HepG2 (cell line): Measurements from ENCODE around the gene CSNK1D. TPM values are rescaled to one million over a fixed set of nuclear protein-coding genes. Genes with fewer than 3 reads are reported as not detected.

Source experiments
- ATAC-seq: fragments of 200-7000 bp; cut with Tn5 transposase; 3 replicates; pipeline ENCODE4 v1.9.1; 2020; ENCODE audit warnings: mild to moderate bottlenecking, moderate library complexity
- BruUV-seq: library from RNA; stranded (reverse); fragments of 400-500 nt; replicated peaks from 2 replicates; lab custom pipeline; 2021; lab: Mats Ljungman, UMichigan
- CTCF ChIA-PET: fragments of 300-600 bp; formaldehyde crosslinking; extraction: SDS; loops from one replicate; lab custom pipeline; 2021; ENCODE audit warnings: low total read pairs, inconsistent platforms, low intra/inter-chr PET ratio; lab: Yijun Ruan, JAX
- POLR2A ChIA-PET: fragments of 350-600 bp; sonication (Branson Sonifier 250); formaldehyde crosslinking; loops from one replicate; lab custom pipeline; 2020; ENCODE audit warnings: antibody characterized with exemption, inconsistent platforms; lab: Yijun Ruan, JAX
- DNase-seq: peaks from one replicate; pipeline ENCODE4 v3.0.0-alpha.2; 2015; ENCODE audit warnings: low spot score
- FAIRE-seq: peaks from 3 replicates; lab custom pipeline; 2011; peaks lifted over from hg19 to GRCh38; lab: Jason Lieb, UNC
- H2AFZ ChIP-seq: one replicate; pipeline ENCODE4 v1.6.1; 2011; ENCODE audit warnings: low read length, inconsistent platforms
- H3K27ac ChIP-seq: fragments of 300-600 bp; 3 replicates; pipeline ENCODE4 v1.8.0; 2011; ENCODE audit warnings: mixed run types, mild to moderate bottlenecking, mixed read lengths, low read length, inconsistent platforms; ENCODE audit not compliant: insufficient read depth; ENCODE audit errors: extremely low read length
- H3K27me3 ChIP-seq, 2 experiments: fragments of 200-600 bp in 1 of 2; 2 replicates in 1 of 2; 3 replicates in 1 of 2; pipeline versions ENCODE4 v1.6.0 to v1.8.0; 2011; ENCODE audit warnings: low read length in 2 of 2, mild to moderate bottlenecking in 2 of 2, moderate library complexity in 2 of 2, inconsistent platforms in 1 of 2; ENCODE audit not compliant: insufficient read depth in 2 of 2, control insufficient read depth in 1 of 2
- H3K36me3 ChIP-seq, 2 experiments: fragments of 200-600 bp in 1 of 2; replicated peaks in 1 of 2; 2 replicates in 1 of 2; 3 replicates in 1 of 2; pipeline versions ENCODE4 v1.5.1 to v1.8.0; 2011; ENCODE audit warnings: low read length in 2 of 2, inconsistent platforms in 1 of 2; ENCODE audit not compliant: insufficient read depth in 2 of 2, control insufficient read depth in 1 of 2
- H3K4me1 ChIP-seq: 2 replicates; pipeline ENCODE4 v1.5.1; 2012; ENCODE audit warnings: low read length, inconsistent platforms; ENCODE audit not compliant: insufficient read depth
- H3K4me2 ChIP-seq: 2 replicates; pipeline ENCODE4 v1.6.0; 2011; ENCODE audit warnings: low read depth, low read length, inconsistent platforms
- H3K4me3 ChIP-seq, 3 experiments: fragments of 200-600 bp in 1 of 3; sonication (generic), shearing (Covaris generic) in 1 of 3; replicated peaks in 1 of 3; 2 replicates each; pipeline ENCODE4 v1.5.1; 2011 to 2016; ENCODE audit warnings: low read length in 3 of 3, inconsistent platforms in 2 of 3, low read depth in 2 of 3, mild to moderate bottlenecking in 2 of 3, control low read depth in 1 of 3, mixed read lengths in 1 of 3; ENCODE audit not compliant: insufficient read depth in 1 of 3
- H3K79me2 ChIP-seq: one replicate; pipeline ENCODE4 v1.6.1; 2011; ENCODE audit warnings: low read length, inconsistent platforms; ENCODE audit not compliant: insufficient read depth
- H3K9ac ChIP-seq: 2 replicates; pipeline ENCODE4 v1.6.0; 2011; ENCODE audit warnings: mild to moderate bottlenecking, low read depth, low read length, inconsistent platforms; ENCODE audit not compliant: insufficient read depth
- H3K9me3 ChIP-seq: 2 replicates; pipeline ENCODE4 v1.5.1; 2012; ENCODE audit warnings: mild to moderate bottlenecking, low read length
- H4K20me1 ChIP-seq: 2 replicates; pipeline ENCODE4 v1.6.0; 2011; ENCODE audit warnings: inconsistent platforms, mild to moderate bottlenecking, low read length, moderate library complexity; ENCODE audit not compliant: insufficient read depth
- GPN1 ChIP-seq: sonication (generic); formaldehyde crosslinking; IDR thresholded peaks from 2 replicates; pipeline ENCODE4 v1.5.1; 2020; ENCODE audit warnings: missing genetic modification reagents, borderline replicate concordance
- HHEX ChIP-seq: IDR thresholded peaks from 2 replicates; pipeline ENCODE4 v1.6.1; 2016; ENCODE audit warnings: control low read depth
- IRX3 ChIP-seq: sonication (generic); formaldehyde crosslinking; IDR thresholded peaks from 2 replicates; pipeline ENCODE4 v1.8.1; 2023; ENCODE audit warnings: mild to moderate bottlenecking, low read depth, missing genetic modification reagents, borderline replicate concordance
- JARID2 ChIP-seq: sonication (generic); formaldehyde crosslinking; IDR thresholded peaks from 2 replicates; pipeline ENCODE4 v1.8.1; 2023; ENCODE audit warnings: missing genetic modification reagents, inconsistent platforms; ENCODE audit not compliant: insufficient replicate concordance
- KMT2B ChIP-seq: IDR thresholded peaks from 2 replicates; pipeline ENCODE4 v1.6.1; 2016; ENCODE audit warnings: missing genetic modification reagents, missing compliant biosample characterization
- POLR2AphosphoS5 ChIP-seq: IDR thresholded peaks from 2 replicates; pipeline ENCODE4 v1.6.1; 2012; ENCODE audit warnings: low read depth, low read length
- TCF7 ChIP-seq: sonication (generic); IDR thresholded peaks from 2 replicates; pipeline ENCODE4 v1.6.1; 2016; ENCODE audit warnings: antibody characterized with exemption, low read depth
- ZNF546 ChIP-seq: sonication (generic); formaldehyde crosslinking; conservative IDR thresholded peaks from 2 replicates; pipeline ENCODE4 v1.8.1; 2023; ENCODE audit warnings: mild to moderate bottlenecking, missing genetic modification reagents
- ZNF75D ChIP-seq: sonication (generic); formaldehyde crosslinking; IDR thresholded peaks from 2 replicates; pipeline ENCODE4 v1.8.1; 2023; ENCODE audit warnings: missing genetic modification reagents, mild to moderate bottlenecking, borderline replicate concordance
- ZNF775 ChIP-seq: sonication (generic); formaldehyde crosslinking; IDR thresholded peaks from 2 replicates; pipeline ENCODE4 v1.4.0; 2020; ENCODE audit warnings: missing genetic modification reagents, mild to moderate bottlenecking, moderate library complexity, borderline replicate concordance
- ZNF841 ChIP-seq: sonication (generic); formaldehyde crosslinking; IDR thresholded peaks from 2 replicates; pipeline ENCODE4 v1.8.1; 2023; ENCODE audit warnings: missing genetic modification reagents, borderline replicate concordance
- ZSCAN20 ChIP-seq: sonication (generic); formaldehyde crosslinking; IDR thresholded peaks from 2 replicates; pipeline ENCODE4 v1.4.0; 2020; ENCODE audit warnings: missing genetic modification reagents, mild to moderate bottlenecking, borderline replicate concordance
- WGBS: methylation state at CpG from one replicate; pipeline ENCODE4 v1.1.6; 2017; ENCODE audit warnings: low lambda C conversion rate; 5-methylcytosine and 5-hydroxymethylcytosine counted together
- in situ Hi-C: cut with HindIII; loops from 2 replicates; pipeline ENCODE4 v1.10.0; 2017; ENCODE audit warnings: low pct_unique_long_range_greater_than_20kb; ENCODE audit not compliant: extremely low pct_ligation_motif_present
- intact Hi-C: fragments of 100-400 bp; cut with micrococcal nuclease; formaldehyde crosslinking; loops from one replicate; pipeline ENCODE4 v1.10.0; 2022; ENCODE audit not compliant: unreplicated experiment
- polyA plus RNA-seq, 8 experiments: library from polyadenylated mRNA; depleted of rRNA in 3 of 8; stranded (reverse) in 7 of 8; unstranded in 1 of 8; fragments of >200 nt; fragmentation: Illumina TruSeq in 4 of 8; extraction: Trizol in 4 of 8; gene quantifications; 2 replicates each; pipeline versions ENCODE4 v1.2.1 to v1.2.3, GENCODE V29; 2011 to 2016; ENCODE audit warnings: low read depth in 4 of 8, missing spikeins in 1 of 8, mixed read lengths in 1 of 8; ENCODE audit not compliant: insufficient read depth in 1 of 8
- total RNA-seq, 5 experiments: library from RNA; depleted of rRNA; stranded (reverse); fragments of >200 nt; fragmentation: Illumina TruSeq; extraction: Trizol; gene quantifications; 2 replicates each; pipeline ENCODE4 v1.2.3, GENCODE V29; 2016; ENCODE audit warnings: low read depth in 1 of 5
- TF ChIP-seq, protein P1 (sequence below): sonication (generic); formaldehyde crosslinking; IDR thresholded peaks from 2 replicates; pipeline ENCODE4 v1.5.0; 2020; ENCODE audit warnings: mild to moderate bottlenecking, missing genetic modification reagents, moderate library complexity
- TF ChIP-seq, protein P2 (sequence below): sonication (generic); formaldehyde crosslinking; IDR thresholded peaks from 2 replicates; pipeline ENCODE4 v1.5.1; 2020; ENCODE audit warnings: missing genetic modification reagents, mild to moderate bottlenecking, borderline replicate concordance
- TF ChIP-seq, protein P3 (sequence below), 2 experiments: IDR thresholded peaks; 2 replicates each; pipeline ENCODE4 v1.6.1; 2011 to 2012; ENCODE audit warnings: low read length in 2 of 2, borderline replicate concordance in 1 of 2, low read depth in 1 of 2, mild to moderate bottlenecking in 1 of 2, moderate library complexity in 1 of 2

CSNK1D gene
- total and polyA plus RNA-seq, 2 of the 13 experiments (the other 11 are each of a cell fraction or from before 2014, with no cell fraction given): 31.5 to 128 TPM

DNA sequence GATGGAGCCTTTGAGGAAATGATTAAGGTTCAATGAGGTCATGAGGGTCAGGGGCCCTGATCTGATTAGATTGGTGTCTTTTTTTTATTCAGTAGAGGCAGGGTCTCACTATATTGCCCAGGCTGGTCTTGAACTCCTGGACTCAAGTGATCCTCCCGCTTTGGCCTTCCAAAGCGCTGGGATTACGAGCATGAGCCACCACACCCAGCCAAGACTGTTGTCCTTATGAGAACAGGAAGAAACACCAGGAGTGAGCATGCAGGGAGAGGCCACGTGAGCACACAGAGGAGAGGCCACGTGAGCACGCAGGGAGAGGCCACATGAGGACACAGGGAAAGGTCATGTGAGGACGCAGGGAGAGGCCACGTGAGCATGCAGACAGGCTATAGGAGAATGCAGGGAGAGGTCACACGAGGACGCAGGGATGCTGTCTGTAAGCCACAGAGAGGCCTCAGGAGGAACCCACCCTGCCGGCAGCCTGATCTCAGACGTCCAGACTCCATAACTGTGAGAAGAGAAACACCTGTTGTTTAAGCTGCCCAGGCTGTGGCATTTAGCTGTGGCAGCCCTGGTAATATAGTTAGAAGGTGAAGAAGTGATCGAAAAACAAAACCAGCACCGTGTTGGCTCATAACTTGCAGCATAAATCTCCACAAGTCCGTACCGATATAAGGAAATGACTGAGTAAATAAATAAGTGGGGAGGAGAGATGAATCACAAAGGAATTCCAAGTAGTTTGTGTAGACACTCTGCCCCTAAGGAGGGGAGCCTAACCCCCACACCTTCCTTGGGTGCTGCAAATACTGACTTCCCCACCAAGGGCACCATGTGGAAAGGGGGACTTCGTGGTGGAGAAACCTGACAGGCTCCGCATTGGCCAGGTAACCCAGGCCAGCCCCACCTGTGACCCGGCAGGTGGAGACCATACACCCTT lies 14.6 kb upstream of the CSNK1D start:
- DNase-seq (peak; percentile 97), ATAC-seq (peak; percentile 47), FAIRE-seq (peak; percentile 68)
- ChIA-PET CTCF (no interaction called here), POLR2A (interaction anchor here (0.7 to 2.9 kb wide), 5 partner anchors 10 to 20 kb away, joined by 3 to 23 read pairs (median 6); partner anchors contain the start of gene CSNK1D)
- peak overlapping the region; percentile 35 for H3K4me2 ChIP-seq
- H3K36me3 ChIP-seq: no peaks in the 10 kb centered on the region
- intact Hi-C loops: no loop called here
- H3K4me3 ChIP-seq: no peak overlapping the region
- H3K79me2 ChIP-seq: peaks cover 5% of the 10 kb centered on the region
- peaks cover 69% of the 10 kb centered on the region for H3K4me1 ChIP-seq
- peak overlapping the region; percentile 18; the same call in 1 of the 2 replicates for H3K9ac ChIP-seq
- peak overlapping the region; percentile 49 for H3K27ac ChIP-seq
- no peaks in the 10 kb centered on the region for H4K20me1 ChIP-seq
- in situ Hi-C loops: no loop called here
- TSS peak; percentile 74 for BruUV-seq
- no peak overlapping the region for H2AFZ ChIP-seq
- H3K9me3 ChIP-seq: no peaks in the 10 kb centered on the region
- H3K27me3 ChIP-seq: peaks cover 0 to 4% of the 10 kb centered on the region in 2 experiments; a peak in 3 of 5 replicates
- 13% methylated on average over 19 of the region's 19 CpGs for WGBS
- TF ChIP-seq JARID2 (CRISPR knock-in tag) (peak; percentile 65), KMT2B (CRISPR knock-in tag) (peak; percentile 81), ZNF775 (no peak), ZNF841 (no peak), ZNF546 (no peak; the same call in none of the 2 replicates), ZSCAN20 (no peak), HHEX (CRISPR knock-in tag) (peak; percentile 64; the same call in 1 of the 2 replicates), ZNF75D (CRISPR knock-in tag) (no peak), TCF7 (peak; percentile 23; the same call in 1 of the 2 replicates), POLR2AphosphoS5 (0 out of 2 replicates have a peak, but pooled peaks have one; percentile 42), GPN1 (CRISPR knock-in tag) (no peak), IRX3 (CRISPR knock-in tag) (peak; percentile 48; the same call in 1 of the 2 replicates)
- TF ChIP-seq, protein P1, sequence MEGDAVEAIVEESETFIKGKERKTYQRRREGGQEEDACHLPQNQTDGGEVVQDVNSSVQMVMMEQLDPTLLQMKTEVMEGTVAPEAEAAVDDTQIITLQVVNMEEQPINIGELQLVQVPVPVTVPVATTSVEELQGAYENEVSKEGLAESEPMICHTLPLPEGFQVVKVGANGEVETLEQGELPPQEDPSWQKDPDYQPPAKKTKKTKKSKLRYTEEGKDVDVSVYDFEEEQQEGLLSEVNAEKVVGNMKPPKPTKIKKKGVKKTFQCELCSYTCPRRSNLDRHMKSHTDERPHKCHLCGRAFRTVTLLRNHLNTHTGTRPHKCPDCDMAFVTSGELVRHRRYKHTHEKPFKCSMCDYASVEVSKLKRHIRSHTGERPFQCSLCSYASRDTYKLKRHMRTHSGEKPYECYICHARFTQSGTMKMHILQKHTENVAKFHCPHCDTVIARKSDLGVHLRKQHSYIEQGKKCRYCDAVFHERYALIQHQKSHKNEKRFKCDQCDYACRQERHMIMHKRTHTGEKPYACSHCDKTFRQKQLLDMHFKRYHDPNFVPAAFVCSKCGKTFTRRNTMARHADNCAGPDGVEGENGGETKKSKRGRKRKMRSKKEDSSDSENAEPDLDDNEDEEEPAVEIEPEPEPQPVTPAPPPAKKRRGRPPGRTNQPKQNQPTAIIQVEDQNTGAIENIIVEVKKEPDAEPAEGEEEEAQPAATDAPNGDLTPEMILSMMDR (CRISPR knock-in tag): peak; percentile 31; the same call in 1 of the 2 replicates
- TF ChIP-seq, protein P2, sequence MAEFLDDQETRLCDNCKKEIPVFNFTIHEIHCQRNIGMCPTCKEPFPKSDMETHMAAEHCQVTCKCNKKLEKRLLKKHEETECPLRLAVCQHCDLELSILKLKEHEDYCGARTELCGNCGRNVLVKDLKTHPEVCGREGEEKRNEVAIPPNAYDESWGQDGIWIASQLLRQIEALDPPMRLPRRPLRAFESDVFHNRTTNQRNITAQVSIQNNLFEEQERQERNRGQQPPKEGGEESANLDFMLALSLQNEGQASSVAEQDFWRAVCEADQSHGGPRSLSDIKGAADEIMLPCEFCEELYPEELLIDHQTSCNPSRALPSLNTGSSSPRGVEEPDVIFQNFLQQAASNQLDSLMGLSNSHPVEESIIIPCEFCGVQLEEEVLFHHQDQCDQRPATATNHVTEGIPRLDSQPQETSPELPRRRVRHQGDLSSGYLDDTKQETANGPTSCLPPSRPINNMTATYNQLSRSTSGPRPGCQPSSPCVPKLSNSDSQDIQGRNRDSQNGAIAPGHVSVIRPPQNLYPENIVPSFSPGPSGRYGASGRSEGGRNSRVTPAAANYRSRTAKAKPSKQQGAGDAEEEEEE (CRISPR knock-in tag): peak; percentile 92; the same call in 1 of the 2 replicates
- TF ChIP-seq, protein P3, sequence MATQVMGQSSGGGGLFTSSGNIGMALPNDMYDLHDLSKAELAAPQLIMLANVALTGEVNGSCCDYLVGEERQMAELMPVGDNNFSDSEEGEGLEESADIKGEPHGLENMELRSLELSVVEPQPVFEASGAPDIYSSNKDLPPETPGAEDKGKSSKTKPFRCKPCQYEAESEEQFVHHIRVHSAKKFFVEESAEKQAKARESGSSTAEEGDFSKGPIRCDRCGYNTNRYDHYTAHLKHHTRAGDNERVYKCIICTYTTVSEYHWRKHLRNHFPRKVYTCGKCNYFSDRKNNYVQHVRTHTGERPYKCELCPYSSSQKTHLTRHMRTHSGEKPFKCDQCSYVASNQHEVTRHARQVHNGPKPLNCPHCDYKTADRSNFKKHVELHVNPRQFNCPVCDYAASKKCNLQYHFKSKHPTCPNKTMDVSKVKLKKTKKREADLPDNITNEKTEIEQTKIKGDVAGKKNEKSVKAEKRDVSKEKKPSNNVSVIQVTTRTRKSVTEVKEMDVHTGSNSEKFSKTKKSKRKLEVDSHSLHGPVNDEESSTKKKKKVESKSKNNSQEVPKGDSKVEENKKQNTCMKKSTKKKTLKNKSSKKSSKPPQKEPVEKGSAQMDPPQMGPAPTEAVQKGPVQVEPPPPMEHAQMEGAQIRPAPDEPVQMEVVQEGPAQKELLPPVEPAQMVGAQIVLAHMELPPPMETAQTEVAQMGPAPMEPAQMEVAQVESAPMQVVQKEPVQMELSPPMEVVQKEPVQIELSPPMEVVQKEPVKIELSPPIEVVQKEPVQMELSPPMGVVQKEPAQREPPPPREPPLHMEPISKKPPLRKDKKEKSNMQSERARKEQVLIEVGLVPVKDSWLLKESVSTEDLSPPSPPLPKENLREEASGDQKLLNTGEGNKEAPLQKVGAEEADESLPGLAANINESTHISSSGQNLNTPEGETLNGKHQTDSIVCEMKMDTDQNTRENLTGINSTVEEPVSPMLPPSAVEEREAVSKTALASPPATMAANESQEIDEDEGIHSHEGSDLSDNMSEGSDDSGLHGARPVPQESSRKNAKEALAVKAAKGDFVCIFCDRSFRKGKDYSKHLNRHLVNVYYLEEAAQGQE (IDR thresholded peaks at IDR 0.05; ENCODE audit: borderline replicate concordance in 1 of 2, low read depth in 1 of 2, low read length in 2 of 2): no peak
